NT2/D1 (cell line): ENCODE data around the gene ETHE1.

Experiments
- SUZ12 ChIP-seq: IDR thresholded peaks from 2 replicates; pipeline ENCODE4 v1.6.1; 2011; ENCODE audit not compliant: insufficient read length, insufficient read depth; ENCODE audit errors: extremely low read depth
- ZNF274 ChIP-seq: IDR thresholded peaks from 2 replicates; pipeline ENCODE4 v1.6.1; 2011; ENCODE audit warnings: mild to moderate bottlenecking, low read depth, low read length

- TF ChIP-seq SUZ12 (no peak), ZNF274 (no peak)
Measured at GRCh38 chr19:43533546-43534304, 6.7 kb upstream of the ETHE1 start.
